Measurements from ENCODE around the gene SCN1B.
A peak's percentile ranks its signal among the peaks of the same experiment; 100 is the strongest.
"Not testable (repeated sequence)": the region's sequence is repeated elsewhere in the genome, so short reads cannot be mapped to it uniquely, and the experiment has no call there.

Gene SCN1B

DNA sequence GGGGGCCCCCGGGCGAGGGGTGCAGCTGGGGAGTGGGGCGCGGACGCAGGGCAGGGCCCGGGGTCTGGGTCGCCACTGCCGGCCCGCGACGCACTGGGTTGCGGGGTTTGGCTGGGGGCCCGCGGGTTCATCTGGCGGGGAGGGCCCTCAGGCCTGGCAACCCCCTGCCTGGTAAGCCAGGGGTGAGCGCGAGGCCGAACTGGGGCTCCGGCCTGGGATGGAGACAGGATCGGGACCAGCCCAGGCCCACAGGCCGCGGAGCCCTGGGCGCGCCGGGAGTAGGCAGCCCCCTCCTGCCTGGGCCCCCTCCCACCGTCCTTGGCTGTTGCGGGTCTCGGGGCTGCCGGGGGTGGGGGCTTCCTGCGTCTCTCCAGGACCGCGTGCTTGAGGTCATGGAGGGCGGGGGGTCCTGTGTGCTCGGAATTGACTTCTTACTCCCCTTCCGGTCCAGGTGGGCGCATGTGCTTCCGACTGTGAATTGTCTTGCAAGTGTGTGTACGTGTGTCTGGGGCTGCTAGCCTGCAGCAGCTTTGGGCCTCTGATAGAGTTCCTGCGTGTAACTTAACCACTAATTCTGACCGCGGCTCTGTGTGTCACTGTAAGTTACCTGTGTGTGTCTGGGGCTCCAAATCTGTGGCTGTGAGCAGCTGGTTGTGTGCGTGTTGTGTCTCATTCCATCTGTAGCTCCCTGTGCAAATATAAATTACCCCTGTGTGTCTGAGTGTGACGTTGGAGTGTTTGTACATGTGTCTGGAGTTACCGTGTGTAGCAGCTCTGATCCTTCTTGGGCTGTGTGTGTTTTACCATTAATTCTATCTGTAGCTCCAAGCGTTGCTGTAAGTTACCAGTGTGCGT is 29.4 kb upstream of the SCN1B start:
- DNase-seq (ENCODE audit: low read depth in 2 of 2): peak; percentile 34 to 45

DNA sequence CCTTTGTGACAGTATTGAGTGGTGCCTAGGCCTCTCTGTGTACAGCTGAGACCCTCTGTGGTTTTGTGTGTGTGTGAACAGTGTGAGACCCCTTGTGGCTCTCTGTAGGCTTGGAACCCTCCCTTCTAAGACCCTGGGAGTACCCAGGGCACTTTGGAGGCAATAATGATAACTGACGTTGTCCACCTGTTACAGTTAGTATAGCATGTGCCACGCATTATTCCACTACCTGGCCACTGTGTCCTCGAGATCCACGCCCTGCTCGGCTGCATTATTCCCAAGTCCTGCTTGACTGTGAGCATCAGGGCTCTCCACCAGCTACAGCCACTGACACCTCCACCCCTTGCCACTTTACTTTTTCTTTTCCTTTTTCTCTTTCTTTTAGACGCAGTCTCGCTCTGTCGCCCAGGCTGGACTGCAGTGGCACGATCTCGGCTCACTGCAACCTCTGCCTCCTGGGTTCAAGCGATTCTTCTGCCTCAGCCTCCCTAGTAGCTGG is 28.2 kb upstream of the SCN1B start:
- DNase-seq (ENCODE audit: low read depth in 2 of 2): no peak

DNA sequence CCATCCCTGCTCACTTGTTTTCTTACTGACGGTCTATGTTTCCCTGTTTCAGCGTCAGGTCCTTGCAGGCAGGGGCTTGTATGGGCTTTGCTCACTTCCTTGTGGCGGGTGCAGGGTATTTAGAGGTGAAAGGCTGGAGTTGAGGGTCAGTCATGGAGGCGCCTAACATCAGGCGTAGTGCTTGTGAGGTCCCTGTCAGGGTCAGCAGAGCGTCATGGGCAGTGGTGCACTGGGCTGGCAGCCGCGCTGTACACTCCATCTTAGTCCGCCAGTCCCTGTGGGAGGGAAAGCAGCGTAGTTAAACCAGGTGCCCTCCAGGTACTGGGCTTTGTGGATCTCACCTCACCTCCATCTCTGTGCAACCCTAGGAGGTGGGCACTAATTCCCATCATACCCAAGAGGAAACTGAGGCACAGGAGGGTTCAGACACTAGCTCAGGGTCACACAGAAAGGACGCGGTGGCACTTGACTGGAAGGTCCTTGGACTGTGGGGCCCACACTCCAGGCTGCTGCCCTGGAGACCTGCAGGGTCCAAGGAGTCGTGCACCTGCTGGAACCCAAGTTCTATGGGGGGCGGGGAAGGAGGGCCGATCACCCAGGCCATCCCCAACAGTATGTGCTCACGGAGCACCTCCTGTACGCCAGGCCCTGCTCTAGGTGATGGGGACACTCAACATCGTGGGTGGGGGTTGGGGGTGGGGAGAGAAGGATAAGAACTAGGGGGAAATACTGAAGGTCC is 25.6 kb upstream of the SCN1B start:
- no peak for DNase-seq (ENCODE audit: low read depth in 2 of 2)

DNA sequence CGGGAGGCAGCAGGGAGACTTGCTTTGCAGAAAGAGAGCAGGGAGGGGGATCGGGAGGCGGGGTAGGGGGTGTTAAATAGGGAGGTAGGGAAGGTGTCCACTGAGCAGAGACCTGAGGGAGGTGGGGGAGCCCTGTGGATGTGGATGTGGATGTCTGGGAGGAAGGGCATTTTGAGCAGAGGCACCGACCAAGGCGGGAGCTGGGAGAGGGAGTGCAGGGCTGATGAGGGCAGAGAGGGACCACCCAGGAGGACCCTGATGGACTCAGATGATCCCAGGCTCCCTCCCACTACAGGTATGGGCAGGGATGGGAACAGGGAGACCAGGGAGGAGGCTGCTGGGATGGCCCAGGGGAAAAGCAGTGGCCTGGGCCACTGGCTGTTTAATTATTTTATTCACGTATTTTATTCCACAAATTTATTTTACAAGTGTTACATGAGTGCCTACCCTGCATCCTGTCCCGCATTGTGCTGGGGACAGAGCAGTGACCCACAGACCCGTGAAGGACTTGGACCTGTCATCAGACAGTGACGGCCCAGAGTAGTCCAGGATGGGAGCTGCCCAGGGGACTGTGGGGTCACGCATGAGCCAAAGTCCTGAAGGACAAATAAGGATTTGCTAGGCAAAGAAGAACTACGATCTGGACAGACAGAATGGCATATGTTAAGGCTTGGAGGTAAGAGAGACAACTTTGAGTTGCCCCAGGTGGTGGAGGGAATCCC is 24.9 kb upstream of the SCN1B start:
- no peak for DNase-seq (ENCODE audit: low read depth in 2 of 2)

DNA sequence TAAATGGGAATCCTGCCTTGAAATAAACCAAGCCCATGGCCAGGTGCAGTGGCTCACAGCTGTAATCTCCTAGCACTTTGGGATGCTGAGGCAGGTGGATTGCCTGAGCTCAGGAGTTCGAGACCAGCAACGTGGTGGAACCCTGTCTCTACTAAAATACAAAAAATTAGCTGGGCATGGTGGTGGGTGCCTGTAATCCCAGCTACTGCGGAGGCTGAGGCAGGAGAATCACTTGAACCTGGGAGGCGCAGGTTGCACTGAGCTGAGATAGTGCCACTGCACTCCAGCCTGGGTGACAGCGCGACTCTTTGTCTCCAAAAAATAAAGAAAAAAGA is 24.3 kb upstream of the SCN1B start:
- not testable (repeated sequence) for DNase-seq (ENCODE audit: low read depth in 2 of 2)

DNA sequence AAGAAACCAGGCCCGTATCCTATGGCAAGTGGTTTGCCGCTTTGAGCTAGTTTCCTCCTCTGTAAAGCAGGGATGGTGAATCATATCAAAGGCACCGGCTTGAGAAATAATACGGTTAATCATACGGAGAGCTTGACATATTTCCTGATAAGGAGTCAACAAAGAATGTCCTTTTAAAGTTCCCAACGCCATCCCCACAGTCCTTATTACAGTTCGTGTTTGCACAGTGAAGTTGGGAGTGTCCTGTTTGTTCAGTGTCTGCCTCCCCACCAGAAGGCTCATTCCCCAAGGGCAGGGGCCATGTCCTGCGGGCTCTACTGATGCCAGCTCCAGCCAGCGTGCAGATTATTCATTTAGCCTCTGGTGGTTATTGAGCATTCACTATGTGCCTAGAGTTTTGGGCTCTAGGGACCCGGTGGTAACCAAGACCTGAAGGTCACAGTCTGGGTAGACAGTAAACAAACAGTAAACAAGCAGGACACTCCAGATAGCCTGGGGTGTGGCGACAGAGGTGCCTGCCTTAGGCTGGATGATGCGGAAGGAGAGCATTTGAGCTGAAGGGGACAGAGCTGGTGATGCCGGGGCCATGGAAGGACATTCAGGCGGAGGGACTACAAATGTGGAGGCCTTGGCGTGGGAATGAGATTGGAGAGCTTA is 23.8 kb upstream of the SCN1B start:
- DNase-seq (ENCODE audit: low read depth in 2 of 2): no peak

DNA sequence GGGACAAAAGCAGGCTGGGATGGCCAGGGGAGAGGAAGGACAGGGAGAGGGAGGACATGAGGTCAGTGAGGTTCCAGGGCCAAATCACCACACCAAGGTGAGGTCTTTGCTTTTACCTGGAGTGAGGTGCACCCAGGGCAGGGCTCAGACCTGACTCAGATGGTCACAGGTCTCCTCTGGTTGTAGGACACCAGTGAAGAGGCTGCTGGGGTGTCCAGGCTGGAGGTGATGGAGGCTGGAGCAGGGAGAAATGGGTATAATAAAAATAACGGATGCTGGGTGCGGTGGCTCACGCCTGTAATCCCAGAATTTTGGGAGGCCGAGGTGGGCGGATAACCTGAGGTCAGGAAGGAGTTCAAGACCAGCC is 23.3 kb upstream of the SCN1B start:
- no peak for DNase-seq (ENCODE audit: low read depth in 2 of 2)

DNA sequence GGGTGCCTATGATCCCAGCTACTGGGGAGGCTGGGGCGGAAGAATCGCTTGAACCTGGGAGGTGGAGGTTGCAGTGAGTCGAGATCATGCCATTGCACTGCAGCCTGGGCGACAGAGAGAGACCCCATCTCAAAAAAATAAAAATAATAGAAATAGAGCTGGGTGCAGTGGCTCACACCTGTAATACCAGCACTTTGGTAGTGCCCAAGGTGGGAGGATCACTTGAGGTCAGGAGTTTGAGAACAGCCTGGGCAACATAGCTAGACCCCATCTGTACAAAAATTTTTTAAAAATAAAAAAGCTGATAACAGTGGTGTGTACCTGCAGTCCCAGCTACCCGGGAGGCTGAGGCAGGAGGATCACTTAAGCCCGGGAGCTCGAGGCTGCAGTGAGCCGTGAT is 22.8 kb upstream of the SCN1B start:
- DNase-seq (ENCODE audit: low read depth in 2 of 2): not testable (repeated sequence)

DNA sequence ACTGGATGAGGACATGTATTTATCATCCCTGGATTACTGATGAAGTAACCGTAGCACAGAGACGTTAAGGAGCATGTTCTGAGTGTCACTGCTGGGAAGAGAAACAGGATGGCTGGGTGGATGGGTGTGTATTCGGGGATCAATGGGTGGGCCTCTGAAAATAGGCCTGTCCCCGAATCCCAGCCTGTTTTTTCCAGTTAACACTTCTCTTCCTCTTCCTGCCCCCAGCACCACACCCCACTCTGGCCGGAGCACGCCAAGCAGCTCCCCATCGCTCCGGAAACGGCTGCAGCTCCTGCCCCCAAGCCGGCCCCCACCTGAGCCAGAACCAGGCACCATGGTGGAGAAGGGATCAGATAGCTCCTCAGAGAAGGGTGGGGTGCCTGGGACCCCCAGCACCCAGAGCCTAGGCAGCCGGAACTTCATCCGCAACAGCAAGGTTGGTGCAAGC is 21.4 kb upstream of the SCN1B start:
- DNase-seq (ENCODE audit: low read depth in 2 of 2): no peak

DNA sequence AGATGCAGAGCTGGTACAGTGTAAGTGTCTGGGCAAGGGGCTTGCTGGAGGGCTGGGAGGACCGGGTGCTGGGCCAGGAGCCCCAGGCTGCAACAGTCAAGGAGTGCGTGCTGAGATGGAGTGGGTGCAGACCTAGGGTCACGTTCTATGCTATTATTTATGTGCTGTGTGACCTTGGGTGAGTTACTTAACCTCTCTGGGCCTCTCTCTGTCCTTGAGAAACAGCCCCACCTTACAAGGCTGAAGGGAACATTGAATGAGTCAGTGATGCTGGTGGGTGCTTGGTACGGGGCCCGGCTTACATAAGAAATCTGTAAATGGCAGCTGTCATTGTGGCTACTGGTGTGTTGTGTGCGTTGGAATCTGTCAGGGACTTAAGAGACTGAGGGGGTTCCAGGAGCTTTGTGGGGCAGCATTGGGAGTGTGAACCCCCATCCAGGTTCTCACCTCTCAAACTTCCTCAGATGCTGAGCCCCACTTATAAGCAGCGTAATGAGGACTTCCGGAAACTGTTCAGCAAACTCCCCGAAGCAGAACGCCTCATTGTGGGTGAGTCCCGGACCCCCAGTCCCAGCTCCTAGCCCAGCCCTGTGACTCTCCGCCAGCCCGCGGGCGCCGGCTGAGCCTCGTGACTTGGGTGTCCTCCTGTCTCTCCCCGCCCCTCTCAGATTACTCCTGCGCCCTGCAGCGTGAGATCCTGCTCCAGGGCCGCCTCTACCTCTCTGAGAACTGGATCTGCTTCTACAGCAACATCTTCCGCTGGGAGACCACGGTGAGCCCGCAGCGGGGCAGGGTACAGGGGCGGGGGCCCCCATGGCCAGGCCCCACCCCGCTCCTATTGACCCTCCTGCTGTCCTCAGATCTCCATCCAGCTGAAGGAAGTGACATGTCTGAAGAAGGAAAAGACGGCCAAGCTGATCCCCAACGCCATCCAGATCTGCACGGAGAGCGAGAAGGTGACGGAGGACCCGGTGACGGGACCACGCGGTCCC is 20.6 kb upstream of the SCN1B start:
- no peak for DNase-seq (ENCODE audit: low read depth in 2 of 2)

DNA sequence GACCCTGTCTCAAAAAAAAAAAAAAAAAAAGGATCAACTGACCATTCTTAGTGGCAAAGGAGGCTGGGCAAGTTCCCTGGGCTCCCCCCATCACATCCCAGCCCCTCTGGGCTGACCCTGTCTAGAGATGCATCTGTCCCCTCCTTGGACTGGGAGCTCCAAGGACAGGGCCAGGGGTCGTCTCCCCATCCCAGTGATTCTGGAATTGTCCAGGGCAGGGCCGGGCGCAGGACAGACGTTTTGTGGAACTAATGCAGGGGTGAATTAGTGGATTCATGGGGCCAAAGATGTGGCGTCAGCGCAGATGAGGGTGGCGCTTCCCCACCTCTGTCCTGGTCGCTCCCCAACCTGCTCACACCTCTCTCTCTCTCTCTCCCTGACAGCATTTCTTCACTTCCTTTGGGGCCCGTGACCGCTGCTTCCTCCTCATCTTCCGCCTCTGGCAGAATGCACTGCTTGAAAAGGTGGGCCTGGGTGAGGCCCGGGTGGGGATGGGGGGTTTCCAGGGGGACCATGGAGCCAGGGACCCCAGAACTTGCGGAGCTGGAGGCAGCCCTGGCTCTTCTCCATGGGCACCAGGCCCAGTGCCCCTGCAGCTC is 19.1 kb upstream of the SCN1B start:
- no peak for DNase-seq (ENCODE audit: low read depth in 2 of 2)

DNA sequence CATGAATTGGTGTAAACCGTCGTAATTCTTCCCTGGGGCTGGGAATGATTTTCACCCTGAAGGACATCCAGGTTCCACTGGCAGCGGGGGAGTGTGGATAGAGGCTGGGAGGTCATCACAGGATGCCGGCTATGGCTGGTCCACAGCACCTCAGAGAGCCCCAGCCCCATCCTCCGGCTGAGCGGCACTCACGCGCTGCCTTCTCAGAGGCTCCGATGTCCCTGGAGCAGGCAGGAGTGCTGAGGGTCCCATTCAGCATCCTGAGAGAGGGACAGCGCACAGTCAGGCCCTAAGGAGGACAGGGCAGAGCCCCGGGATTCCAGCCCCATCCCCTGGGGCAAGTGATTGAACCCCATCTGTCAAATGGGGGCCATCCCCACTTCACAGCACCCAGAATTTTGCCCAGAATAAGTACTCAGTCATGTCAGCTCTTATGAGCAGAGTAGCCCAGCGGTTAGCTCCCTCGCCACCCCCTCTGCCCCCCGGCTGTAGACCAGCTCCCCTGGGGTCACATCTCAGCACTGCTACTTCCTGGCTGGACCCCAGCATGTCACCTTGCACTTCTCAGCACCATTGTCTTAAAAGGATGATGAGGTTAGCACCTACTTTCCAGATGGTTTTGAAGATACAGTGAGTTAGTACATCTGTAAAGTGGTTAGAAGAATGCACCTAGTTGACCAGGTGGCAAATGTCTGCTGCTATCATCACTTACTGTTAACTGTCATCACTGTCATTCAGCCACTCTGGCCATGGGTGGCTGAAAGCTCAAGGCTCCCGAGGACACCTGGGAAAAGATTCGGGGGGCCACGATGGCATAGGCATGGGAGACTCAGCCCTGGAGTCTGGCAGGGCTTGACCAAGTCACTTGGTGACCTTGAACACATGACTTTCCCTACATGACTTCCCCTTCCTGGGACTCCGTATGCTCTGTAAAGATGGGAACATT is 18.3 kb upstream of the SCN1B start:
- no peak for DNase-seq (ENCODE audit: low read depth in 2 of 2)

DNA sequence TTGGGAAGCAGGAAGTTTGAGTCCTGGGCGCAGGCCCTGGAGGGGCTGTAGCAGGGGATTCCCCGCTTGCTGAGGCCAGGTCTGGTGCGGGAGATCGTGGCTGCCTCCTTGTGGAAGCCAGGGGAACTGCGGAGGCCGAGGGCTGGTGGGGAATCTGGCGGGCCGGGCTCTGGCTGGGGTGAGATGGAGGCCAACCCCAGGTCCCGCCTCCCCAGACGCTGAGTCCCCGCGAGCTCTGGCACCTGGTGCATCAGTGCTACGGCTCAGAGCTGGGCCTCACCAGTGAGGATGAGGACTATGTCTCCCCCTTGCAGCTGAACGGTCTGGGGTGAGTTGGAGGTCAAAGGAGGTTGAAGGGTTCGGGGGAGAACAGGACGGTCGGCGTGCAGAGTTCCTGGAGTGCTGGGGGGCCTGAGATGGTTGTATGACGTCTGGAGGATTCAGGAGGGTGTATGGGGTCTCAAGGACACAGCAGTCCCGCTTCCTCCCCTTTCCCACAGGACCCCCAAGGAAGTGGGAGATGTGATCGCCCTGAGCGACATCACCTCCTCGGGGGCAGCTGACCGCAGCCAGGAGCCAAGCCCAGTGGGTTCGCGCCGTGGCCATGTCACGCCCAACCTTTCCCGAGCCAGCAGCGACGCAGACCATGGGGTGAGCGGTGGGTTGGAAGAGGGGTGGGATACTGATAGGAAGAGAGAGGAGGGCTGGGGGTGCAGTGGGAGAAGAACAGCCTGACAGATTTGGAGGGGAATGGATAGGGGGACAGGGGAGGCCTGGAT is 17.0 kb upstream of the SCN1B start:
- DNase-seq (ENCODE audit: low read depth in 2 of 2): peak; percentile 71 to 76

DNA sequence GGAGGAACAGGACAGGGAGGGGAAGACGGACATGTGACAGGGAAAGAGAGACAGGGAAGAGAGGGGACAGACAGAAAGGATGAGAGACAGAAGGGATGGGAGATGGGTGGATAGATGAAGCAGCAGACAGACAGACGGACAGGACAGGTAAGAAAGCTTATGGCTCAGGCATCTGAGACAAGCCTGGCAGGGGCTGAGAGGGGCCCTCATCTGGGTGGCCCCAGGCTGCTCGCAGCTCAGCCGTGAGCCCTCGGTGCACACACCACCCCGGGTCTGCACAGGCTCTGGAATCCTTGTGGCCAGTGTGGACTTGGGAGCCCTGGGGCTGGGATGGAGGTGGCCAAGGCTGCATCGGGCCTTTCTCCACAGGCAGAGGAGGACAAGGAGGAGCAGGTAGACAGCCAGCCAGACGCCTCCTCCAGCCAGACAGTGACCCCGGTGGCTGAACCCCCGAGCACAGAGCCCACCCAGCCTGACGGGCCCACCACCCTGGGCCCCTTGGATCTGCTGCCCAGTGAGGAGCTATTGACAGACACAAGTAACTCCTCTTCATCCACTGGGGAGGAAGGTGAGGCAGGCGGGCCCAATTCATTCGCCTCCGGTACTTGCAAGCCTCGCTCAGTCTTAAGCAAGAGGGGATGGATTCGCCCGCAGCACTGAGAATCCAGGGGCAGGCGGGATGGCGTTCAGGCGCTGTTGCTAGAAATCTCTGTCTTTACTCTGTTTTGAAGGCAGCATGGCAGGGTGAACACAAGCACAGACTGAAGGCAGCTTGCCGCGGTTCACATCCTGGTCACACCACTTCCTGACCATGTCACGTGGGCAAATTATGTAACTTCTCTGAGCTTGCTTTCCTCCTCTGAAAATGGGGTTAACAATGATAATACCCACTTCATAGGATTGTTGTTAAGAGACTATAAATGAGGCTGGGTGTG is 16.2 kb upstream of the SCN1B start:
- DNase-seq (ENCODE audit: low read depth in 2 of 2): peak in 1 of 2 donors; percentile 42

DNA sequence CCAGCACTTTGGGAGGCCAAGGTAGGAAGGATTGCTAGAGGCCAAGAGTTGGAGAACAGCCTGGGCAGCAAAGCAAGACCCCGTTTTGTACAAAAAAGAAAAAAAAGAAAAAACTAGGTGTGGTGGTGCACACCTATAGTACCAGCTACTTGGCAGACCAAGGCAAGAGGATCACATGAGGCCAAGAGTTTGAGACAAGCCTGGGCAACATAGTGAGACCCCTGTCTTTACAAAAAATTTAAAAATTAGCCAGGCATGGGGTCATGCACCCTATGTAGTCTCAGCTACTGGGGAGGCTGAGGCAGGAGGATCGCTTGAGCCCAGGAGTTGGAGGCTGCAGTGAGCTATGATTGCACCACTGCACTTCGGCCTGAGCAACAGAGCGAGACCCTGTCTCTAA is 15.5 kb upstream of the SCN1B start:
- not testable (repeated sequence) for DNase-seq (ENCODE audit: low read depth in 2 of 2)

DNA sequence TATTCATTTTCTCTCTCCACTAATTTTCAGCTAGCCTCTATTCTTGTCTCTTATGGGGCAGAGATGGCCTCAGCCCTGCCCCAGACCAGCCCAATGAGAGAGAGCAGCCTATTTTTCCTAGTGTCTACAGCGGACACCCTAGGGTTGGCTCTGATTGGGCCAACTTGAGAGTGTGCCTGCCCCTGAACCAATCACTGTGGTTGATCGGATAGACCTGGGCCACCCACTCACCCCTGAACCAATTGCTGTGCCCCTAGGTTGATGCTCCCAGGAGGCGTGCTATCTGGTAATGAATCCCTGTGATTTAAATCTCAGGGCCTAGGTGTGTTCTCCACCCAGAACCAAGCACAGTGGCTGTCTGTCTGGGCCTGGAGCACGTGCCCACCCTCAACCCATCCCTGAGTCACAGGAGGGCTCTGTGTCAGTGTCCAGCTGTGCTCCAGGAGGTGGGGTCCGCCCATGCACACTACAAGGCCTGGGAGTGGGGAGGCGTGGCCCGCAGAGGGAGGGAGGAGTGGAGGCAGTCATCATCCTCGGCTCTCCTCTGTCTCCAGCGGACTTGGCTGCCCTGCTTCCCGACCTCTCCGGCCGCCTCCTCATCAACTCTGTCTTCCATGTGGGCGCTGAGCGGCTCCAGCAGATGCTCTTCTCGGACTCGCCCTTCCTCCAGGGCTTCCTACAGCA is 14.9 kb upstream of the SCN1B start:
- DNase-seq (ENCODE audit: low read depth in 2 of 2): no peak

DNA sequence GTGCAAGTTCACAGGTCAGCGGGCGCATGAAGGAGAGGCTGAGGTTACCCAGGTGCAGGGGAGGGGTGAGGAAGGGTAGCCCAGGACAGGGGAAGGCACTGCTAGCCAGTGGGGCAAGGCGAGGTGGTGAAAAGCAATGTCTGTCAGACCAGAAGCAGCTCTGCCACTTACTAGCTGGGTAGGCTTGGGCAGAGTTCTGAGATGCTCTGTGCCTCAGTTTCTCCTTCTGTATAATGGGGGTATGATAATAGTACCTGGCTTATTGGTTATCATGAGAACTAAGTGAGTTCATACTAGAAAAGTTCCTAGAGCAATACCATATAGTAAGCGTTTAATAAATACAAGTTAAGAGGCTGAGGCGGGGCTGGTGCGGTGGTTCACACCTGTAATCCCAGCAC is 14.3 kb upstream of the SCN1B start:
- no peak for DNase-seq (ENCODE audit: low read depth in 2 of 2)
